SU-DHL-6 (cell line): ENCODE data around the gene FRMD8.

Experiments
- CTCF ChIP-seq: fragments of 200-600 bp; sonication (generic); IDR thresholded peaks from one replicate; pipeline ENCODE4 v1.5.1; 2017; ENCODE audit warnings: antibody characterized with exemption, mild to moderate bottlenecking, low read length, moderate library complexity; ENCODE audit not compliant: insufficient read depth, poor library complexity, severe bottlenecking
- EZH2phosphoT487 ChIP-seq: fragments of 200-600 bp; sonication (generic), shearing (Covaris generic); conservative IDR thresholded peaks from 2 replicates; pipeline ENCODE4 v1.6.1; 2018; ENCODE audit warnings: mild to moderate bottlenecking, antibody characterized with exemption, low read length, moderate library complexity, mixed read lengths

- no peak for TF ChIP-seq CTCF
- TF ChIP-seq EZH2phosphoT487: no peak
Observed at GRCh38 chr11:65395961-65396530, 9.6 kb downstream of the FRMD8 start.
